T-helper 1 cell treated with Interleukin-12 subunit alpha and Interleukin-12 subunit beta and Interleukin-4 antibody, amounts not matched to agents 30 ng/mL and 1 ng/mL, for 36 hours (primary cell): ENCODE results near the gene EAF2. TPM values are rescaled to one million over a fixed set of nuclear protein-coding genes. Genes with fewer than 3 reads are reported as not detected.

ENCODE experiments used
- intact Hi-C: fragments of 100-400 bp; cut with micrococcal nuclease; formaldehyde crosslinking; loops from one replicate; pipeline ENCODE4 v1.15.1; 2024
- total RNA-seq: library from RNA; stranded (reverse); gene quantifications from 2 replicates; pipeline ENCODE4 v1.2.3, GENCODE V29; 2022

Gene EAF2
- total RNA-seq: 17.0 and 19.2 TPM in 2 replicates

DNA sequence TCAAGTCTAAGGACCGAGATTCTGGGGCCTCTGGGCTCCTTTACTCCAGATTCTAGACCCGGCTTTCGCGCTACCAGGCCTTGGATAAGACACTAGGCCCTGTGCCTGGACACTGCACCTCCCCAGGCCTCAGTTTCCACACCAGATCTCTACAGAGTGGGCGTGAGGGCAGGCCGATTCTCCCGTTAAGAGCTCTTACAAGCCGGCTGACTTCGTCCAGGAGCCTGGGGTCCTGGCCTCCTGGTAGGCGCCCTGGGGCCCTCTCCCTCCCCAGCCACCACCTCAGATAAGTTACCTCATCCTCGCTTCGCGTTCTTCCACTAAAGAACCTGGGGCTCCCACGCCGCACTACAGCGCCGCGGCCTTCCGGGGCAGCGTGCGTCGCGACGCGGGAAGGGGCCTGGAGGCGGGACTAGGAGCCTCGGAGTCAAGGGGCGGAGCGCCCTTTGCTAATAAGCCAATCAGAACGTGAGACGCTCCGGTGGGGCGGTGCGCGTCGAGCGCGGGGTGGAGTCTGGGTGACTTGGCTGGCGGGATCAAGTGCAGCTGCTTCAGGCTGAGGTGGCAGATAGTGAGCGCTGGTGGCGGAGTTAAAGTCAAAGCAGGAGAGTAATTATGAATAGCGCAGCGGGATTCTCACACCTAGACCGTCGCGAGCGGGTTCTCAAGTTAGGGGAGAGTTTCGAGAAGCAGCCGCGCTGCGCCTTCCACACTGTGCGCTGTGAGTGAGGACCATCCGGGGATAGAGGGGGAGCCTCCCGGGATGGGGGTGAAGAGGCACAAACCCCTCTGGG lies at the start of gene EAF2, which contains the start of gene IQCB1:
EAF2 (plus strand) TSS at position 539 of the 794 bp plus-strand sequence; CDS start at position 616, 77 bp downstream.
IQCB1 (minus strand) TSS at position 390 of the 794 bp plus-strand sequence. CDS start 6,100 bp downstream, outside the sequence.
- intact Hi-C loops: loop anchor here (1.0 to 10.0 kb wide), 21 partner anchors 86 to 1750 kb away; partner anchors contain the start of genes DTX3L, FAM162A, GOLGB1 and GTF2E1

GRCh38 chr3:121786485-121786884 lies 48.5 kb upstream of the EAF2 start:
- intact Hi-C loops: no loop called here

- intact Hi-C loops: no loop called here
Observed at GRCh38 chr3:121793078-121793477, 41.9 kb upstream of the EAF2 start.

GRCh38 chr3:121794264-121794983 lies 40.6 kb upstream of the EAF2 start:
- intact Hi-C loops: no loop called here

GRCh38 chr3:121796970-121797369 lies 38.0 kb upstream of the EAF2 start:
- intact Hi-C loops: no loop called here

DNA sequence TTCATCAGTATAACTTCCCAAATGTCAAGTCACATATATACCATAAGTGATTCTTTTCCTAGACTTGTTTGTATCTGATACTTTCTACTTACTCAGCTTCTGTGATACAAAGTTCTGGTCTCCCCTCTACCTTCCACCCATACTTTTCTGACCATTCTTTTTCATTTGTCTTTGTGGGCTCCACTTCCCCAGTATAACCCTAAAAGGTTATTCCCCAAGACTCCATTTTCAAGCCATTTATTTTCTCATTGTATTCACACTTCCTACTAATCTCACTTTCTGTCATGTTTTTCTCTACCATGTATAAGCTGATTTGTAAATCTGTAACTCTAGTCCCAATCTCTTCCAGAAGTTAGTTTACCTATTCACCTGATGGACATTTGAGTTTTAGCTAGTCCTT lies 34.1 kb upstream of the EAF2 start:
- intact Hi-C loops: no loop called here

DNA sequence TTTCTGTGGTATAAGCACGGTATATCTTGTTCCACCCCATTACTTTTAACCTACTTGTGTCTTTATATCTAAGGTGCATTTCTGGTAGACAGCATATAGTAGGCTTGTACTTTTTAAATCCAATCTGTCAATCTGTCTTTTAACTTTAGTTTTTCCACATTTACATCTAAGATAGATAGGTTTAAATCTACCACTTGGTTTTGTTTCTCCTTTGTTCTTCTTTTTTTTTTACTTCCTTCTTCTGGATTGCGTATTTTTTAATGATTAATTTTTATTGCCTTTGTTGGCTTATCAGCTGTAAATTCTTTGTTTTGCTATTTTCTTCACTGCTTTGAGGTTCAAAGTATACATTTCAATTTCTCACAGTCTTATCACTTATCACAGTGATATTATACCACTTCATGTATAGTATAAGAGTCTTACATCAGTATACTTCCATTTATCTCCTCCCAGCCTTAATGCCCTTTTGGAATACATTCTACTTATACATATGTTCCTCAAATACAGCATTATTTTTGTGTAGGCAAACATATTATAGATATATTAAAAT lies 31.2 kb upstream of the EAF2 start:
- intact Hi-C loops: no loop called here

DNA sequence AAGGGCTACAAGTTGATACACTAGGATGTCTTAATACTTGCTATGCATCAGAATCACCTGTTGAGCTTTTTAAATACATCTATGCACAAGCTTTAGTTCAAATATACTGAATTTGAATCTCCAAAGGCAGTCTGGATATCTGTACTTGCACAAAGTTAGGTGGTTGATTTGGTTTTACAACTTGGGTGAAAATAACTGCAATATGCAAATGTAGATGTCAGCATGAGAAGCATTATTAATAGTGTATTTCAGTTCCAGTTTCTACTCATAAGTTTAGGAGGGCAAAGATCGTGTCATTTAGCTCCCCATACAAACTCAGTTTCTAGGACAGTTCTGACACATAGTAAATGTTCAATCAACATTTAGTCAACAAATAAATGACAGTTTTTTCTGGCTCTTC lies 25.8 kb upstream of the EAF2 start:
- intact Hi-C loops: no loop called here

GRCh38 chr3:121817753-121818152 lies 17.3 kb upstream of the EAF2 start:
- intact Hi-C loops: no loop called here

- intact Hi-C loops: no loop called here
Observed at GRCh38 chr3:121818578-121818977, 16.4 kb upstream of the EAF2 start.

DNA sequence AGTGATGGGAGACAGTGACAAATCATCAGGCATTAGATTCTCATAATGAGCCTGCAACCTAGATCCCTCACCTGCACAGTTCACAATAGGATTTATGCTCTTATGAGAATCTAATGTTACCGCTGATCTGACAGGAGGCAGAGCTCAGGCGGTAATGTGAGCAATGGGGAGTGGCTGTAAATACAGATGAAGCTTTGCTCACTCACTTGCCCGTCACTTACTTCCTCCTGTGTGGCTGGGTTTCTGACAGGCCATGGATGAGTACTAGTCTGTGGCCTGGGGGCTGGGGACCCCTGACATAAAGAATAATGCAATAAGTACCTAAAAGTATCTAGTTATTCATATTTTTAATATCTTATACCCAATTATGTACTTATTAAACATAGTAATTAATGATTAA lies 15.8 kb upstream of the EAF2 start:
- intact Hi-C loops: no loop called here

- intact Hi-C loops: no loop called here
Observed at GRCh38 chr3:121821421-121822199, 13.4 kb upstream of the EAF2 start.

DNA sequence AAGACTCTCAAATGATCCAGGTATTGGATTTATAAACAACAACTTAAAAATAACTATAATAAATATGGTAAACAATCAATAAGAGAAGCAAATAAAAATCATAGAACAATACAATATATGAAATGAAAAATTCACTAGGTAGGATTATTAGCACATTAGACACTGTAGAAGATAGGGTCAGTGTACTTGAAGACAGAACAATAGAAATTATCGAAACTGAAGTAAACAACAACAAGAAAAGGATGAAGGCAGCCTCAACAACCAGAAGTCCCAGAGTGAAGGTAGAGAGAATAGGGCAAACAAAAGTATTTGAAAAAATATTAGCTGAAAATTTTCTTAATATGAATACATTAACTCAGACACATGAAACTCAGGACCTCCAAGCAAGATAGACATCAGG lies 12.0 kb upstream of the EAF2 start:
- intact Hi-C loops: no loop called here

DNA sequence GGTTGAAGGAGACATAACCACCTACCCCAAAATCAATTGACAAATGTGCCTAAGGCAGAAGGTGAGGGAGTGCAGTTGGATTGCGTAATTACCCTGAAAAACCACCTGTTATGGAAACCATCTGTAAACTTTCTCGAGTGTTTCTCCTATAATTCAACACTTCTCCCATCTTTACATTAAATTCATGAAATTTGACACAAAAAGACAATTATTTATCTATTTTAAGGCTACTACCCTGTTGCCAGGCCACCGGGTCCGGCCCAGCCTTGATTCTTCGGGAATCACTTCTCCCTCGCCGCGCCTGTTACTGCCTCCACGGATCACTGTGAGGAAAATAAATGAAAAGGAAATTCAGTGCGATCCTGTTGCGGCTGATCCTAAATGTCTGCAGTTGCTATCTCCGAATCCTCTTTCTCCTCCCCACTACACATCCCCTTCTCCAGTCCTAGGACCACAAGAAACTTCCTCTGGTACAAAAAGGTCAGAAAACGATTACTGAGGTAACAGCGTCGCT lies 795 bp upstream of the EAF2 start:
- intact Hi-C loops: loop anchor here (1.0 to 10.0 kb wide), 8 partner anchors 197 to 1751 kb away; partner anchors contain the start of genes DTX3L, HACD2, KPNA1 and LRRC58

- intact Hi-C loops: loop anchor here (1.0 to 10.0 kb wide), 20 partner anchors 86 to 1749 kb away; partner anchors contain the start of genes DTX3L, FAM162A, GOLGB1 and GTF2E1
Observed at GRCh38 chr3:121835465-121835801, 424 bp downstream of the EAF2 start.

GRCh38 chr3:121836064-121836463 lies 1.1 kb downstream of the EAF2 start:
- intact Hi-C loops: loop anchor here (2.0 to 10.0 kb wide), 5 partner anchors 17 to 1491 kb away; partner anchors contain the start of genes GTF2E1, KPNA1, LRRC58 and NDUFB4

DNA sequence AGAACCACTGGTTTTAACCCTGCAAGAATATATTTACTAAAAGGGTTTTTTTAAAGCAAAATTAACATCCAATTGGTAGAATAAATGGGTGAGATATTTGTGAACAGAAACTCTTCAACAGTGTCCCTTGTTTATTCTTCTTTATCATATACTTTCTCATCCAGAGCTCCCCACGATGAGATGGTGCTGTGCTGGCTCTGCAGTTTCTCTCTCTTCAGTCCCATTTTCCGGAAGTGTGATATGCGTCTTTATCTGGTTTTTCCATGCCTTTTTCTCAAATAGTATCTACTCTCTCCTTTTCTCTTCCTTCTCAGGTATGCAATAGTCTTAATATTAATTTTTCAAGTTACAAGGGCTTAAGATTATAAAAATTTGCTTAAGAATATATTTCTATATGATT lies 1.5 kb downstream of the EAF2 start:
- intact Hi-C loops: loop anchor here (2.0 to 10.0 kb wide), 5 partner anchors 16 to 1492 kb away; partner anchors contain the start of genes GTF2E1, KPNA1, LRRC58 and NDUFB4

DNA sequence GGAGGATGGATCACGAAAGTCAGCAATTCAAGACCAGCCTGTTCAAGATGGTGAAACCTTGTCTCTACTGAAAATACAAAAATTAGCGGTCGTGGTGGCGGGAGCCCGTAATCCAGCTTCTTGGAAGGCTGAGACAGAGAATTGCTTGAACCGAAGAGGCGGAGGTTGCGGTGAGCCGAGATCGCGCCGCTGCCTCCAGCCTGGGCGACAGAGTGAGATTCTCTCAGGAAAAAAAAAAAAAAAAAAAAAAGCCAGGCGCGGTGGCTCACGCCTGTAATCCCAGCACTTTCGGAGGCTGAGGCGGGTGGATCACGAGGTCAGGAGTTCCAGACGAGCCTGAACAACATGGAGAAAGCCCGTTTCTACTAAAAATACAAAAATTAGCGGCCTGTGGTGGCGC lies 5.0 kb downstream of the EAF2 start:
- intact Hi-C loops: loop anchor here (5.0 to 10.0 kb wide), 4 partner anchors 675 to 1495 kb away; partner anchors contain the start of genes GTF2E1, KPNA1, LRRC58 and NDUFB4

GRCh38 chr3:121844892-121845291 lies 9.9 kb downstream of the EAF2 start:
- intact Hi-C loops: no loop called here

DNA sequence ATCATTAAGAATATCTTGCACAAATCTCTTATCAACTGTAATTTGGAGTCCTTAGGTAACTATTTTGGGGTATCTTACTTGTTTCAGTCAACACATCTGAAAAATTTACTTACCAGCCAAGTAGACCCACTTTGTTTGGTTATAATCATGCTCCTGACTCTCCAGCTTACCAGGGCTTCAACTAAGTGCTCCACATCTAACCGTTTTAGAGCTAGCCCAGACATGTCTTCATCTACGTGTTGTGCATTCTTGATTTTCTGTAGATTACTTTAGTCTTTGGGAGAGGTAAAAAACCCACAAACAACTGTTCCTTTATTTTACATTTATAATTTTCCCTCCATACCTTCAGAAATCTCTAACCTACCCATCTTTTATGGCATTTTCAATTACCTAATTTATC lies 17.2 kb downstream of the EAF2 start:
- intact Hi-C loops: loop anchor here (2.0 kb wide), 1 partner anchor 15 kb away; no protein-coding TSS in a partner anchor
